Uterus (tissue), 4 donors: ENCODE measurements around the gene TSPO. TPM values are rescaled to one million over a fixed set of nuclear protein-coding genes. Genes with fewer than 3 reads are reported as not detected.

Experiments
- DNase-seq, 2 donors: peaks; one replicate each; pipeline ENCODE4 v3.0.0-alpha.2; 2019 to 2020
- H3K27ac ChIP-seq, 2 donors: fragments of 200-600 bp; sonication (generic); 1 replicate in 1 of 2; 2 replicates in 1 of 2; pipeline ENCODE4 v1.5.1; 2016 to 2018
- H3K27me3 ChIP-seq, 2 donors: fragments of 200-600 bp; sonication (generic); one replicate each; pipeline ENCODE4 v1.5.1; 2018 to 2019; ENCODE audit warnings: control low read depth in 1 of 2
- H3K36me3 ChIP-seq, 2 donors: fragments of 200-600 bp; sonication (generic); one replicate each; pipeline ENCODE4 v1.5.1; 2019; ENCODE audit warnings: control low read depth in 1 of 2
- H3K4me1 ChIP-seq, 2 donors: fragments of 200-600 bp; sonication (generic); one replicate each; pipeline ENCODE4 v1.5.1; 2018 to 2019; ENCODE audit warnings: control low read depth in 1 of 2
- H3K4me3 ChIP-seq, 2 donors: fragments of 200-600 bp; sonication (generic); 1 replicate in 1 of 2; 2 replicates in 1 of 2; pipeline ENCODE4 v1.5.1; 2018 to 2019; ENCODE audit warnings: mild to moderate bottlenecking in 1 of 2
- H3K9me3 ChIP-seq, 2 donors: fragments of 200-600 bp; sonication (generic); one replicate each; pipeline ENCODE4 v1.5.1; 2019; ENCODE audit warnings: control low read depth in 1 of 2
- POLR2A ChIP-seq, 2 donors: fragments of 450-650 bp; IDR thresholded peaks; one replicate each; pipeline ENCODE4 v1.6.1; 2016; ENCODE audit warnings: antibody characterized with exemption in 2 of 2, mild to moderate bottlenecking in 1 of 2, moderate library complexity in 1 of 2
- intact Hi-C: fragments of 100-400 bp; cut with DNase I; formaldehyde crosslinking; loops from one replicate; pipeline ENCODE4 v1.15.1; 2023; ENCODE audit warnings: low total_unique reads
- total RNA-seq, 4 donors: library from RNA; depleted of rRNA in 3 of 4; stranded (reverse); fragments of >200 nt in 3 of 4; gene quantifications; one replicate each; pipeline versions ENCODE4 v1.1.0 to v1.2.4, GENCODE V29; 2014 to 2023
- TF ChIP-seq, protein P1 (sequence below), 4 experiments: fragments of 200-600 bp in 2 of 4; fragments of 450-650 bp in 2 of 4; sonication (generic) in 2 of 4; IDR thresholded peaks; one replicate each; pipeline ENCODE4 v1.5.1; 2016 to 2019; ENCODE audit warnings: antibody characterized with exemption in 4 of 4, mild to moderate bottlenecking in 2 of 4, moderate library complexity in 1 of 4
- donor health status: DM: yes; HTN: yes; CAD: no.

TSPO gene
- total RNA-seq, 4 donors from 2014 or later = 73.7 to 267 (median 148) TPM

- DNase-seq = no peak
- TF ChIP-seq POLR2A (IDR thresholded peaks at IDR 0.05) = no peak
- TF ChIP-seq, protein P1, sequence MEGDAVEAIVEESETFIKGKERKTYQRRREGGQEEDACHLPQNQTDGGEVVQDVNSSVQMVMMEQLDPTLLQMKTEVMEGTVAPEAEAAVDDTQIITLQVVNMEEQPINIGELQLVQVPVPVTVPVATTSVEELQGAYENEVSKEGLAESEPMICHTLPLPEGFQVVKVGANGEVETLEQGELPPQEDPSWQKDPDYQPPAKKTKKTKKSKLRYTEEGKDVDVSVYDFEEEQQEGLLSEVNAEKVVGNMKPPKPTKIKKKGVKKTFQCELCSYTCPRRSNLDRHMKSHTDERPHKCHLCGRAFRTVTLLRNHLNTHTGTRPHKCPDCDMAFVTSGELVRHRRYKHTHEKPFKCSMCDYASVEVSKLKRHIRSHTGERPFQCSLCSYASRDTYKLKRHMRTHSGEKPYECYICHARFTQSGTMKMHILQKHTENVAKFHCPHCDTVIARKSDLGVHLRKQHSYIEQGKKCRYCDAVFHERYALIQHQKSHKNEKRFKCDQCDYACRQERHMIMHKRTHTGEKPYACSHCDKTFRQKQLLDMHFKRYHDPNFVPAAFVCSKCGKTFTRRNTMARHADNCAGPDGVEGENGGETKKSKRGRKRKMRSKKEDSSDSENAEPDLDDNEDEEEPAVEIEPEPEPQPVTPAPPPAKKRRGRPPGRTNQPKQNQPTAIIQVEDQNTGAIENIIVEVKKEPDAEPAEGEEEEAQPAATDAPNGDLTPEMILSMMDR (IDR thresholded peaks at IDR 0.05) = no peak
- intact Hi-C loops = no loop called here
- Histone ChIP-seq H3K27me3 (no peaks in the 10 kb centered on the region), H3K4me1 (no peaks in the 10 kb centered on the region), H3K9me3 (no peaks in the 10 kb centered on the region), H3K36me3 (no peaks in the 10 kb centered on the region), H3K27ac (no peak overlapping the region), H3K4me3 (no peak overlapping the region)
Measured at GRCh38 chr22:43173566-43173965, 22.2 kb downstream of the TSPO start.

DNA sequence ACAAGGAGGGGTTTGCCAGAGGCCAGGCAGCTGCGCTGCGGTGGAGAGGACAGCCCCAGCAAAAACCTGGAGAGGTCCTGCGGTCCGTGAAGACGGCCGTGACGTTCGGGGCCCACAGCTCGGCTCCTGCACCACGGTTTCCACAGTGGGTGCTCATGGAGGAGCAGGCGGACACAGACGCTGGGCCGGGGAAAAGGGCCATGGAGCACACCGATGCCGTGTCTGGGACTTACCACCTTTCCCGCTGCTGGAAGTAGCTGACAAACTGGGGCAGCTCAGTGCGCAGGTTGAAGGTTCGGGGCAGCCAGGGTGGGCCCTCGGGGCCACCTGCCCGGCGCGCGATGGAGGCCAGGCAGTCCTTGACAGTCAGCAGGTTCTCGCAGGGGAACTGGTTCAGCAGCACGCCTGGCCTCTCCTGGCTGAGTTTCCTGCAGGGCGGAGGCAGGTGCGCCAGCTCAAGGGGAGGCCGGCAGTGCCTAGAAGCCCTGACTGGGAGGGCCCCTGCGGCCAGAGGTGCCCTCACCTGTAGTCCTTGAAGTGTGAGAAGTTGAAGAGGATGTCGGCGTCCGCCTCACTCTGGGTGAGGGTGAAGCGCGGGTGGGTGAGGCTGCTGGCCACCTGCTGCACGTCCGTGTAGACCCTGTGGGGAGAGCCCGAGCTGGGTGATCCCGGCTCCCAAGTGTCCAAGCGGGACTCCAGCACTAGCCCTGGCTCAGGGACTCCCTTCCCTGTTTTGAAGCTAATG is 22.8 kb downstream of the TSPO start:
- DNase-seq = no peak
- Histone ChIP-seq H3K27ac (no peak overlapping the region), H3K36me3 (no peaks in the 10 kb centered on the region), H3K9me3 (no peaks in the 10 kb centered on the region), H3K27me3 (no peaks in the 10 kb centered on the region), H3K4me1 (no peaks in the 10 kb centered on the region), H3K4me3 (no peak overlapping the region)
- TF ChIP-seq POLR2A (IDR thresholded peaks at IDR 0.05) = no peak
- TF ChIP-seq, protein P1 (IDR thresholded peaks at IDR 0.05) = no peak
- intact Hi-C loops = no loop called here

GRCh38 chr22:43174941-43175531 is 23.7 kb downstream of the TSPO start:
- Histone ChIP-seq H3K36me3 (no peaks in the 10 kb centered on the region), H3K4me3 (no peak overlapping the region), H3K9me3 (no peaks in the 10 kb centered on the region), H3K4me1 (no peaks in the 10 kb centered on the region), H3K27ac (no peak overlapping the region), H3K27me3 (no peaks in the 10 kb centered on the region)
- DNase-seq = no peak
- intact Hi-C loops = no loop called here
- TF ChIP-seq POLR2A (IDR thresholded peaks at IDR 0.05) = no peak
- TF ChIP-seq, protein P1 (IDR thresholded peaks at IDR 0.05) = no peak

GRCh38 chr22:43176090-43176489 is 24.7 kb downstream of the TSPO start:
- Histone ChIP-seq H3K4me1 (no peaks in the 10 kb centered on the region), H3K36me3 (no peaks in the 10 kb centered on the region), H3K27ac (no peak overlapping the region), H3K27me3 (no peaks in the 10 kb centered on the region), H3K9me3 (no peaks in the 10 kb centered on the region), H3K4me3 (no peak overlapping the region)
- TF ChIP-seq, protein P1 (IDR thresholded peaks at IDR 0.05) = no peak
- no peak for TF ChIP-seq POLR2A (IDR thresholded peaks at IDR 0.05)
- no peak for DNase-seq
- intact Hi-C loops = no loop called here

DNA sequence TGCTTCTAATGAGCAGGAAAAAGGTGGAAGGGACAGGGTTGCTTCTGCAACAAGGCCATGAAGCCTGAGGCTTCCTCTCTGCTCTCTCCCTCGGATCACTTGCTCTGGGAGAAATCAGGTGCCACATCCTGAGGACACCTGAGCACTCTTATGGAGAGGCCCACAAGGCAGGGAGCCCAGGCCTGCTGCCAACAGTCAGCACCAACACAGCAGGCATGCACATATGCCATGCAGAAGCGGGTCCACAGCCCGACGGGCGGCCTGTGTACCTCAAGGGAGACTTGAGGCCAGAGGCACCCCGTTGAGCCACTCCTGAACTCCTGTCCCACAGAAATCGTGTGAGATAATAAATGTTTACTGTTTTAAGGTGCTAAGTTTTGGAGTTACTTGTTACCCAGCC is 26.1 kb downstream of the TSPO start:
- no peak overlapping the region for H3K27ac ChIP-seq
- H3K36me3 ChIP-seq = no peaks in the 10 kb centered on the region
- no peaks in the 10 kb centered on the region for H3K9me3 ChIP-seq
- no peak for TF ChIP-seq POLR2A (IDR thresholded peaks at IDR 0.05)
- TF ChIP-seq, protein P1 (IDR thresholded peaks at IDR 0.05) = no peak
- no peaks in the 10 kb centered on the region for H3K4me1 ChIP-seq
- intact Hi-C loops = no loop called here
- no peak for DNase-seq
- H3K4me3 ChIP-seq = no peak overlapping the region
- no peaks in the 10 kb centered on the region for H3K27me3 ChIP-seq
